Measurements from ENCODE around the gene LAMA3.
A peak's percentile ranks its signal among the peaks of the same experiment; 100 is the strongest.

DNA sequence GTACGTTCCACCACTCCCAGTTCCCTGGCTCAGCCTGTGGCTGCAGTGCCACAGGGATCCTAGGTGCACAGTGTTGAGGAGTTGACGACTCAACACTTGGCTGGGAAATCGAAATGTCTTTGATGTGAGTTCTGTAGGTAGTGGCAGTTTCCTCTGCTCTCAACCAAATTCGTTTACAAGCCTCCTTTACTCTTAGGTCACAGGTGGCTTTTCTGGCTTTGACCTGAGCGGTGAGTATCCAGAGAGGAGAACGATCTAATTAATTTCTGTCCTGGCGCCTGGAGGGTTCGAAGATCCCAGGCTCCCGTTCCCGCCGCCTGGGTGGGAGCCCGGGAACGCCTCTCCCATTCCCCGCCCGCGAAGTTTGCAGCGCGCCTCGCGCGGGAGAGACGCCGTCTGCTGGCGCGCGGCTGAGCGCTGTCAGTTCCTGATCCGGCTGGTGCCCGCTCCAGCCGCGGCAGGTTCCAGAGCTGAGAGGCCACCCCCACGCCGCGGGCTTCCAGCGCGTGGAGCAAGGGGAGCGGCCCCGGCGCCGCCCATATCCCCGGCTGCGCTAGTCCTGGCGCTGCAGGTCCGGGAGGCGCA, at the start of gene LAMA3:
- TF ChIP-seq, protein P1, sequence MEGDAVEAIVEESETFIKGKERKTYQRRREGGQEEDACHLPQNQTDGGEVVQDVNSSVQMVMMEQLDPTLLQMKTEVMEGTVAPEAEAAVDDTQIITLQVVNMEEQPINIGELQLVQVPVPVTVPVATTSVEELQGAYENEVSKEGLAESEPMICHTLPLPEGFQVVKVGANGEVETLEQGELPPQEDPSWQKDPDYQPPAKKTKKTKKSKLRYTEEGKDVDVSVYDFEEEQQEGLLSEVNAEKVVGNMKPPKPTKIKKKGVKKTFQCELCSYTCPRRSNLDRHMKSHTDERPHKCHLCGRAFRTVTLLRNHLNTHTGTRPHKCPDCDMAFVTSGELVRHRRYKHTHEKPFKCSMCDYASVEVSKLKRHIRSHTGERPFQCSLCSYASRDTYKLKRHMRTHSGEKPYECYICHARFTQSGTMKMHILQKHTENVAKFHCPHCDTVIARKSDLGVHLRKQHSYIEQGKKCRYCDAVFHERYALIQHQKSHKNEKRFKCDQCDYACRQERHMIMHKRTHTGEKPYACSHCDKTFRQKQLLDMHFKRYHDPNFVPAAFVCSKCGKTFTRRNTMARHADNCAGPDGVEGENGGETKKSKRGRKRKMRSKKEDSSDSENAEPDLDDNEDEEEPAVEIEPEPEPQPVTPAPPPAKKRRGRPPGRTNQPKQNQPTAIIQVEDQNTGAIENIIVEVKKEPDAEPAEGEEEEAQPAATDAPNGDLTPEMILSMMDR (IDR thresholded peaks at IDR 0.05): peak in 3 of 6 experiments; percentile 30 to 48 (median 38)
- TF ChIP-seq POLR2A (IDR thresholded peaks at IDR 0.05): peak; percentile 26 to 42

Data from Peyer's patch (tissue), 4 donors.